Progenitor cell of endocrine pancreas (in vitro differentiated cells): ENCODE data around the gene PDE6B. TPM values are rescaled to one million over a fixed set of nuclear protein-coding genes. Genes with fewer than 3 reads are reported as not detected.

ENCODE experiments used
- DNase-seq: peaks from one replicate; pipeline ENCODE4 v3.0.0; 2021; ENCODE audit warnings: low spot score; ENCODE audit not compliant: unreplicated experiment
- H3K27ac Mint-ChIP-seq: 2 replicates; pipeline ENCODE4 v1.8.0; 2021; ENCODE audit warnings: mild to moderate bottlenecking, moderate library complexity, mixed read lengths
- H3K27me3 Mint-ChIP-seq: 2 replicates; pipeline ENCODE4 v1.8.0; 2021; ENCODE audit warnings: mixed read lengths
- H3K36me3 Mint-ChIP-seq: 2 replicates; pipeline ENCODE4 v1.8.0; 2022; ENCODE audit warnings: mixed read lengths; ENCODE audit not compliant: insufficient read depth
- H3K4me1 Mint-ChIP-seq: 2 replicates; pipeline ENCODE4 v1.8.0; 2021; ENCODE audit warnings: low read depth, mixed read lengths
- H3K4me3 Mint-ChIP-seq: 2 replicates; pipeline ENCODE4 v1.8.0; 2021; ENCODE audit warnings: low read depth, mild to moderate bottlenecking, moderate library complexity, mixed read lengths
- H3K9me3 Mint-ChIP-seq: 2 replicates; pipeline ENCODE4 v1.8.0; 2021; ENCODE audit warnings: low read depth, mixed read lengths
- total RNA-seq: library from RNA; stranded (reverse); gene quantifications from 2 replicates; pipeline ENCODE4 v1.2.1, GENCODE V29; 2021
- TF ChIP-seq, protein P1 (sequence below): fragments of 200-600 bp; sonication (generic); IDR thresholded peaks from one replicate; pipeline ENCODE4 v1.5.0; 2021; ENCODE audit warnings: antibody characterized with exemption, mild to moderate bottlenecking; ENCODE audit not compliant: unreplicated experiment

The PDE6B gene
- total RNA-seq, 1 donor from 2014 or later, result 10.4 TPM

DNA sequence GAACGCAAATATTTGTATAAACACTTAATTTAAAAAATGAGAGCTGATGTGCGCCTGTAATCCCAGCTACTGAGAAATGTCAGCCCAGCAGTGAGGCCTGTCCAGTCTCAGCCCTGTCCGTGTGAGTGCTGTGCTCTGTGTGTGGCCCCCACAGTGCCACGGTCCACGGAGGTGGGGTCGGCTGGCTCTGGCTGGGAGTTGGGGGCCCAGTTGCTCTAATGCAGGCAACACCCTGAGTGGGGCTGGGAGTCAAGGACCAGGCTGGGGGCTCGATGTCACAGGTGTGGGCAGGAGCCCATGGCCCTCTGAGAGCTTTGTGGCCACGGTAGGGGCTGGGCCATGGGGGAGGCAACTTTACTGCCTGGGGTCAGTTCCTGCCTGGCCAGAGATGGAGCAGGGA lies 93.1 kb downstream of the PDE6B start:
- TF ChIP-seq, protein P1, sequence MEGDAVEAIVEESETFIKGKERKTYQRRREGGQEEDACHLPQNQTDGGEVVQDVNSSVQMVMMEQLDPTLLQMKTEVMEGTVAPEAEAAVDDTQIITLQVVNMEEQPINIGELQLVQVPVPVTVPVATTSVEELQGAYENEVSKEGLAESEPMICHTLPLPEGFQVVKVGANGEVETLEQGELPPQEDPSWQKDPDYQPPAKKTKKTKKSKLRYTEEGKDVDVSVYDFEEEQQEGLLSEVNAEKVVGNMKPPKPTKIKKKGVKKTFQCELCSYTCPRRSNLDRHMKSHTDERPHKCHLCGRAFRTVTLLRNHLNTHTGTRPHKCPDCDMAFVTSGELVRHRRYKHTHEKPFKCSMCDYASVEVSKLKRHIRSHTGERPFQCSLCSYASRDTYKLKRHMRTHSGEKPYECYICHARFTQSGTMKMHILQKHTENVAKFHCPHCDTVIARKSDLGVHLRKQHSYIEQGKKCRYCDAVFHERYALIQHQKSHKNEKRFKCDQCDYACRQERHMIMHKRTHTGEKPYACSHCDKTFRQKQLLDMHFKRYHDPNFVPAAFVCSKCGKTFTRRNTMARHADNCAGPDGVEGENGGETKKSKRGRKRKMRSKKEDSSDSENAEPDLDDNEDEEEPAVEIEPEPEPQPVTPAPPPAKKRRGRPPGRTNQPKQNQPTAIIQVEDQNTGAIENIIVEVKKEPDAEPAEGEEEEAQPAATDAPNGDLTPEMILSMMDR, result no peak
- H3K36me3 Mint-ChIP-seq, result peaks cover 21% of the 10 kb centered on the region
- no peak overlapping the region for H3K4me3 Mint-ChIP-seq

More for the DNA sequence above, 93.1 kb downstream of the PDE6B start:
- Mint-ChIP-seq H3K27ac (no peak overlapping the region), H3K9me3 (no peaks in the 10 kb centered on the region), H3K4me1 (peaks cover 6% of the 10 kb centered on the region), H3K27me3 (no peaks in the 10 kb centered on the region)
- no peak for DNase-seq

Other genes starting within 250 kb of the PDE6B start
- gene ZNF721, start 126.4 kb upstream of the PDE6B start, total RNA-seq, result 48.6 and 48.7 TPM in 2 replicates
- gene PIGG, start 126.4 kb upstream of the PDE6B start, total RNA-seq, result 73.5 and 76.6 TPM in 2 replicates
- not detected in 2 replicates for gene TMEM271, start 49.3 kb upstream of the PDE6B start, total RNA-seq
- 235 and 236 TPM in 2 replicates for gene ATP5ME, start 48.7 kb downstream of the PDE6B start, total RNA-seq
- 22.6 and 23.7 TPM in 2 replicates for gene MYL5, start 49.0 kb downstream of the PDE6B start, total RNA-seq
- gene SLC49A3, start 63.6 kb downstream of the PDE6B start, total RNA-seq, result 12.9 and 13.1 TPM in 2 replicates
- 79.8 and 87.9 TPM in 2 replicates for gene PCGF3, start 80.3 kb downstream of the PDE6B start, total RNA-seq
- gene CPLX1, start 200.6 kb downstream of the PDE6B start, total RNA-seq, result 1.4 and 2.0 TPM in 2 replicates